Activated naive CD8-positive, alpha-beta T cell treated with anti-CD3 and anti-CD28 coated beads for 36 hours (primary cell): Measurements from ENCODE around the gene CLIC5. TPM values are rescaled to one million over a fixed set of nuclear protein-coding genes. Genes with fewer than 3 reads are reported as not detected.

Experiments
- DNase-seq: peaks from one replicate; pipeline ENCODE4 v3.0.0; 2021
- H3K27ac Mint-ChIP-seq: one replicate; pipeline ENCODE4 v1.8.0; 2022; ENCODE audit warnings: mild to moderate bottlenecking, moderate library complexity, mixed read lengths
- H3K27me3 Mint-ChIP-seq: one replicate; pipeline ENCODE4 v1.8.0; 2022; ENCODE audit warnings: mild to moderate bottlenecking, mixed read lengths
- H3K36me3 Mint-ChIP-seq: one replicate; pipeline ENCODE4 v1.8.0; 2021; ENCODE audit warnings: mild to moderate bottlenecking, mixed read lengths
- H3K4me1 Mint-ChIP-seq: one replicate; pipeline ENCODE4 v1.8.0; 2021; ENCODE audit warnings: mixed read lengths
- H3K4me3 Mint-ChIP-seq: one replicate; pipeline ENCODE4 v1.8.0; 2022; ENCODE audit warnings: mild to moderate bottlenecking, moderate library complexity, mixed read lengths
- H3K9me3 Mint-ChIP-seq: one replicate; pipeline ENCODE4 v1.8.0; 2022; ENCODE audit warnings: mixed read lengths
- total RNA-seq, 2 experiments: library from RNA; stranded (reverse); gene quantifications; one replicate each; pipeline ENCODE4 v1.2.3, GENCODE V29; 2021

The CLIC5 gene
- total RNA-seq, 2 experiments from 2014 or later: 0.50 to 0.74 TPM

GRCh38 chr6:46022106-46022948 is 6.7 kb upstream of the CLIC5 start:
- no peaks in the 10 kb centered on the region for H3K36me3 Mint-ChIP-seq
- H3K4me1 Mint-ChIP-seq: no peaks in the 10 kb centered on the region
- DNase-seq: no peak

GRCh38 chr6:46017726-46018125 is 2.1 kb upstream of the CLIC5 start:
- Mint-ChIP-seq H3K4me3 (no peak overlapping the region), H3K9me3 (no peaks in the 10 kb centered on the region), H3K27me3 (peaks cover 22% of the 10 kb centered on the region), H3K27ac (no peak overlapping the region), H3K36me3 (no peaks in the 10 kb centered on the region), H3K4me1 (peaks cover 24% of the 10 kb centered on the region)
- DNase-seq: no peak

More at GRCh38 chr6:46022106-46022948, 6.7 kb upstream of the CLIC5 start:
- H3K27me3 Mint-ChIP-seq: peaks cover 13% of the 10 kb centered on the region
- no peak overlapping the region for H3K27ac Mint-ChIP-seq
- H3K4me3 Mint-ChIP-seq: no peak overlapping the region
- H3K9me3 Mint-ChIP-seq: no peaks in the 10 kb centered on the region

- Mint-ChIP-seq H3K9me3 (no peaks in the 10 kb centered on the region), H3K4me1 (peaks cover 40% of the 10 kb centered on the region), H3K27ac (no peak overlapping the region), H3K36me3 (no peaks in the 10 kb centered on the region), H3K27me3 (peaks cover 22% of the 10 kb centered on the region), H3K4me3 (peak overlapping the region; percentile 49)
- DNase-seq: no peak
Observed at GRCh38 chr6:46016063-46016608, 476 bp upstream of the CLIC5 start.

GRCh38 chr6:46014511-46015118 is 1.0 kb downstream of the CLIC5 start:
- H3K36me3 Mint-ChIP-seq: no peaks in the 10 kb centered on the region
- H3K4me1 Mint-ChIP-seq: peaks cover 52% of the 10 kb centered on the region
- peaks cover 2% of the 10 kb centered on the region for H3K9me3 Mint-ChIP-seq
- peak overlapping the region; percentile 78 for H3K4me3 Mint-ChIP-seq
- no peak for DNase-seq
- peaks cover 22% of the 10 kb centered on the region for H3K27me3 Mint-ChIP-seq
- no peak overlapping the region for H3K27ac Mint-ChIP-seq

- Mint-ChIP-seq H3K27me3 (peaks cover 22% of the 10 kb centered on the region), H3K4me1 (peaks cover 52% of the 10 kb centered on the region), H3K27ac (no peak overlapping the region), H3K9me3 (peaks cover 2% of the 10 kb centered on the region), H3K4me3 (peak overlapping the region; percentile 2), H3K36me3 (no peaks in the 10 kb centered on the region)
- DNase-seq: no peak
Observed at GRCh38 chr6:46014046-46014445, 1.6 kb downstream of the CLIC5 start.

- peak overlapping the region; percentile 2 for H3K4me3 Mint-ChIP-seq
- H3K9me3 Mint-ChIP-seq: peaks cover 2% of the 10 kb centered on the region
- H3K36me3 Mint-ChIP-seq: no peaks in the 10 kb centered on the region
- H3K27me3 Mint-ChIP-seq: peaks cover 22% of the 10 kb centered on the region
- no peak overlapping the region for H3K27ac Mint-ChIP-seq
- no peak for DNase-seq
- H3K4me1 Mint-ChIP-seq: peaks cover 52% of the 10 kb centered on the region
Observed at GRCh38 chr6:46013639-46014038, 2.0 kb downstream of the CLIC5 start.

GRCh38 chr6:46012834-46013233 is 2.8 kb downstream of the CLIC5 start:
- peaks cover 52% of the 10 kb centered on the region for H3K4me1 Mint-ChIP-seq
- no peaks in the 10 kb centered on the region for H3K36me3 Mint-ChIP-seq
- H3K9me3 Mint-ChIP-seq: peaks cover 2% of the 10 kb centered on the region
- no peak overlapping the region for H3K27ac Mint-ChIP-seq
- no peak for DNase-seq
- H3K27me3 Mint-ChIP-seq: peaks cover 15% of the 10 kb centered on the region
- no peak overlapping the region for H3K4me3 Mint-ChIP-seq

GRCh38 chr6:46011188-46012085 is 4.2 kb downstream of the CLIC5 start:
- Mint-ChIP-seq H3K27ac (peak overlapping the region; percentile 87), H3K27me3 (peaks cover 2% of the 10 kb centered on the region), H3K9me3 (peaks cover 2% of the 10 kb centered on the region), H3K4me1 (peaks cover 52% of the 10 kb centered on the region), H3K4me3 (peak overlapping the region; percentile 11), H3K36me3 (no peaks in the 10 kb centered on the region)
- DNase-seq: peak; percentile 74

GRCh38 chr6:46010771-46011170 is 4.9 kb downstream of the CLIC5 start:
- DNase-seq: no peak
- H3K9me3 Mint-ChIP-seq: peaks cover 2% of the 10 kb centered on the region
- H3K4me1 Mint-ChIP-seq: peaks cover 51% of the 10 kb centered on the region
- H3K36me3 Mint-ChIP-seq: no peaks in the 10 kb centered on the region
- no peaks in the 10 kb centered on the region for H3K27me3 Mint-ChIP-seq
- peak overlapping the region; percentile 87 for H3K27ac Mint-ChIP-seq
- peak overlapping the region; percentile 11 for H3K4me3 Mint-ChIP-seq

- Mint-ChIP-seq H3K36me3 (no peaks in the 10 kb centered on the region), H3K4me3 (no peak overlapping the region), H3K4me1 (peaks cover 51% of the 10 kb centered on the region), H3K9me3 (peaks cover 2% of the 10 kb centered on the region), H3K27me3 (no peaks in the 10 kb centered on the region), H3K27ac (no peak overlapping the region)
- DNase-seq: no peak
Observed at GRCh38 chr6:46010270-46010669, 5.4 kb downstream of the CLIC5 start.

- Mint-ChIP-seq H3K4me1 (no peaks in the 10 kb centered on the region), H3K9me3 (no peaks in the 10 kb centered on the region), H3K36me3 (no peaks in the 10 kb centered on the region), H3K4me3 (no peak overlapping the region), H3K27ac (no peak overlapping the region), H3K27me3 (no peaks in the 10 kb centered on the region)
- no peak for DNase-seq
Observed at GRCh38 chr6:46002264-46002663, 13.4 kb downstream of the CLIC5 start.

- no peaks in the 10 kb centered on the region for H3K4me1 Mint-ChIP-seq
- no peaks in the 10 kb centered on the region for H3K36me3 Mint-ChIP-seq
- H3K27ac Mint-ChIP-seq: no peak overlapping the region
- H3K9me3 Mint-ChIP-seq: no peaks in the 10 kb centered on the region
- no peak overlapping the region for H3K4me3 Mint-ChIP-seq
- DNase-seq: no peak
- H3K27me3 Mint-ChIP-seq: no peaks in the 10 kb centered on the region
Observed at GRCh38 chr6:46000905-46001304, 14.8 kb downstream of the CLIC5 start.

GRCh38 chr6:45998524-45998923 is 17.1 kb downstream of the CLIC5 start:
- Mint-ChIP-seq H3K36me3 (no peaks in the 10 kb centered on the region), H3K27me3 (no peaks in the 10 kb centered on the region), H3K4me3 (no peak overlapping the region), H3K9me3 (peaks cover 2% of the 10 kb centered on the region), H3K4me1 (no peaks in the 10 kb centered on the region), H3K27ac (no peak overlapping the region)
- DNase-seq: no peak

- Mint-ChIP-seq H3K27ac (no peak overlapping the region), H3K9me3 (peaks cover 2% of the 10 kb centered on the region), H3K36me3 (no peaks in the 10 kb centered on the region), H3K4me3 (no peak overlapping the region), H3K27me3 (no peaks in the 10 kb centered on the region), H3K4me1 (no peaks in the 10 kb centered on the region)
- no peak for DNase-seq
Observed at GRCh38 chr6:45997875-45998506, 17.7 kb downstream of the CLIC5 start.
